GM18873 (cell line): ENCODE results near the gene MAD1L1.

Experiments used
- ATAC-seq: cut with Tn5 transposase; IDR thresholded peaks from one replicate; pipeline ENCODE4 v1.9.1; 2021; ENCODE audit warnings: mild to moderate bottlenecking, moderate library complexity, moderate number of reproducible peaks; ENCODE audit not compliant: unreplicated experiment, low FRiP score

MAD1L1 gene

GRCh38 chr7:2244404-2244995 lies 11.8 kb upstream of the MAD1L1 start:
- no peak for ATAC-seq

- no peak for ATAC-seq
Observed at GRCh38 chr7:2243458-2243857, 10.7 kb upstream of the MAD1L1 start.

- peak; percentile 14 for ATAC-seq
Observed at GRCh38 chr7:2242541-2243429, 10.0 kb upstream of the MAD1L1 start.

GRCh38 chr7:2241580-2242540 lies 9.1 kb upstream of the MAD1L1 start, which contains the start of the genes MRM2 and NUDT1:
Gene MRM2, minus strand, starts transcription at chr7:2242205. Its CDS starts 36 bp downstream, at chr7:2242169.
Gene NUDT1, plus strand, starts transcription at chr7:2242226. Its CDS starts 2,349 bp downstream, at chr7:2244575.
- peak; percentile 47 for ATAC-seq

DNA sequence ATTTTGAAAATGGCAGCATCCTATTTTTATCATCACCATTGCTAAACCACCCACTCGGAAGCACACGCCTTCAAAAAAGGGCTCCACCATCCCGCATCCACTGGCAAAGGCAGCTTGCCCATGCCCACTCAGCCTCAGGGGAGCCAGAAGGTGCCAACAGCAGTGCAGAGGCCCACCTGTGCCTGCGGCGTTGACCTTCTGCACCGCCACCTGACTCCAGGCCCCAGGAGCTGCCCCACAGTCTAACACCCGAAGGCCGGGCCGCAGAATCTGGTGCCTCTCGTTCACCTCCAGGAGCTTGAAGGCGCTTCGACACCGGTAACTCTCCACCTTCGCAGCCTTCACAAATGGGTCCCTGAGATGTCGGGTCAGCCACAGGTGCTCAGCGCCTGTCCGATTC lies 6.5 kb upstream of the MAD1L1 start:
- ATAC-seq, result no peak

DNA sequence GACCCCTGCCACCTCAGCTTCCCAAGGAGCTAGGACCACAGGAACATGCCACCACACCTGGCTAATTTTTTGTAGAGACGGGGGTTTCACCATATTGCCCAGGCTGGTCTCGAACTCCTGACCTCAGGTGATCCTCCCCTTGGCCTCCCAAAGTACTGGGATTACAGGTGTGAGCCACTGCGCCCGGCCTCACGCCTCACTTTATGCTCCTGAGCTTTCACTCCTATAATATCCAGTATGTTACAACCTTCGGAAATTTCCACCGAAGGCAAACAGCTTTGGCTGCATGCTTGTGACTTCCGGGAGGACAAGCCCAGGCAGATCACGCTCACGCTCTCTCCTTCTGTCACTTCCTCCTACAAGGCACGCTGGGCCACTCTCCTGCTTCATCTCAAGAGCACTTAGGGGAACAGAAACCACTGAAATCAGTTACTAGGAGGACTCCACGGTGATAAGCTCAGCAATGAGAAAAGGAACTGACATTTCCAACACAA lies 4.4 kb upstream of the MAD1L1 start:
- peak; percentile 60 for ATAC-seq

GRCh38 chr7:2233926-2234325 lies 1.2 kb upstream of the MAD1L1 start:
- ATAC-seq, result no peak

DNA sequence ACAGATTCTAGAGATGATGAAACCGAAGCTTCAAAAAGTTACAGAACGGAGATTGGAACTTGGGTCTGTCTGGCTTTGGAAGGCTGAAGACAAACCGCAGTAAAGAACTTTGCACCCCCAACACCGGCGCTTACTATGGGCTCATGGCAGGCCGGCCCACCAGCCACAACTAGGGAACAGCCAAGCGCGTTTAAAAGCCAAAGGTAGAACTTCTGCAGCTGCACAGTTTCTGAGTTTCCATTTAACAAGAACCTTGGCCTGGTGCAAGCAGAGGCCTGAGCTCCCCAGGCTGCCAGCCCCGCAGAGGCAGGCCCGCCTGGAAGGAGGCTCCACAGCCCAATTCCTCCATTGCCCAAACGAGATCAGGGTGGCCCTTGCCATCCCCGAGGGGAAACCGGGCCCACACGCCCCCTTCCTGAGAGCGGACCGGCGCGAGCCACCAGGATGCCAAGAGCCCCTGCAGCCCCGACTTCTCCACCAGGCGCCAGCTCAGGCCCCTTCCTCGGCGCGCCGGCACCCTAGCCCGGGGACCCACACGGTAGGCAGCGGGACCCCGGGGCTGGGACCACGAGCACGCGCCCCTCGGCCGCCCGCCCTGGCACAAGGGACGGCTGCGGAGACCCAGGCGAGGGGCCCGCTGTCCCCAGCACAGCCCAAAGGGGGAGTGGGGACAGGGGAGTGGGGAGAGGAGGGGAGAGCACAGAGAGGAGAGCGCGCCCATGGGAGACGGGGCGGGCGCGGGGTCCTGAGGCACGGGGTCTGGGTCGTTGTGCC lies 566 bp downstream of the MAD1L1 start:
- ATAC-seq, result peak; percentile 12

DNA sequence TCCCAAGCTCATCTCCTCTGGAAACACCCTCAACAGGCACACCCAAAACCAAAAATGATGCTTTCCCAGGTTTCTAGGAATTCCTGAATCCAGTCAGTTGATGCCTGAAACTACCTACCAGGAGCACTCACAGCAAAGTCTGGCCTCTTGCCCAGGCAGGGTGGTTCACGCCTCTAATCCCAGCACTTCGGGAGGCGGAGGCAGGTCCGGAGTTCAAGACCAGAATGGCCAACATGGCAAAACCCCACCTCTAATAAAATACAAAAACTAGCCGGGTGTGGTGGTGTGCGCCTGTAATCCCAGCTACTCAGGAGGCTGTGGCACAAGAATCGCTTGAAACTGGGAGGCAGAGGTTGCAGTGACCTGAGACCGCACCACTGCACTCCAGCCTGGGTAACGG lies 1.9 kb downstream of the MAD1L1 start:
- ATAC-seq, result no peak

DNA sequence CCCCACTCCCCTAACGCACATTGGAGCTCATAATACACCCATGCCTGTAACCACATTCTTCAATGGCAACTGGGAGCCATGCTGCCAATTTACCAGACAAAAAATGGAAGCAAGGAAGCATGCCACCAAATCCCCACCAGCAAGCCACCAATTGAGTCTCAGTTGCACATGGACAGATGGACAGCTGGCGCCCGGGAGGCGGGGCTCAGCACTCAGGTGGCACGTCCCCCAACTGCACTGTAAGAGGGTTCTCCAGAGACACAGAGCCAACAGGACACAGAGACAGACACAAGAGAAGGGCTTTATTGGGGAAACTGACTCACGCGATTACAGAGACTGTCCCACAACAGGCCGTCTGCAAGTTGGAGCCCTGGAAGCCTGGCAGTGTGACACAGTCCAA lies 2.5 kb downstream of the MAD1L1 start:
- no peak for ATAC-seq

GRCh38 chr7:2229467-2229866 lies 3.3 kb downstream of the MAD1L1 start:
- no peak for ATAC-seq

GRCh38 chr7:2228921-2229320 lies 3.8 kb downstream of the MAD1L1 start:
- no peak for ATAC-seq

DNA sequence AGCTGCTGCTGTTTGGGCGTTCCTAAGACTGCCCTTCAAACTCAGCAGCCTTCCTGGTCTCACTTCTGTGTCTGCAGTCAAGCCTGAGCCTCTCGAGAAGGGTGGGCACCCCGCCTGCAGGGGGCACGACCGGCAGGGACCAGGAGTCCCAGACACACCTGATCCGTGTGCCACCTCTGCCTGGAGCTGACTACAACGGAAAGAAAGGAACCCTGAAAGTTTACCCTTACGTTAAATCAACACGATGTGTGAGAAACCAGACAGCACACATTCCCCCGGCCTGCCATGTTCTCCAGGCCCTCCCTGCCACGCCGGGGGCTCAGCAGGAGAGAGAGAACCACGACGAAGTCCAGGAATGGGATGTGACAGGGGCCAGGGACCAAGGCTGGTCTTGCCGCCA lies 5.0 kb downstream of the MAD1L1 start:
- ATAC-seq, result no peak

DNA sequence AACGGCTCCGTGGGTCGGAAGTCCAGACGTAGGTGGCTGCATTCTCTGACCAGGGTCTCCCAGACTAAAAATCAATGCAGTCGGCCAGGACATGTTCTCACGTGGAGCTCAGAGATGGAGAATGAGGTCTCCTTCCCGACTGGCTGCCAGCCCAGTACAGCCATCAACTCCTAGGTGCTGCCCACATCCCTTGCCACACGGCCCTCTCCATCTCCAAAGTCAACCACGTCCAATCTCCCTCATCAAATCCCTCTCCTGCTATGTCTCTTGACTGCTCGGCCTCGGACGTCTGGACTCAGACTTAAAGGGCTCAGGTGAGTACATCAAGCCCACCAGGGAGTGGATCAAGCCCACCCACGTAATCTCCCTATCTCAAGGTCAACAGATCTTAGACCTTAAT lies 6.9 kb downstream of the MAD1L1 start:
- ATAC-seq, result no peak

- no peak for ATAC-seq
Observed at GRCh38 chr7:2225336-2225735, 7.4 kb downstream of the MAD1L1 start.

DNA sequence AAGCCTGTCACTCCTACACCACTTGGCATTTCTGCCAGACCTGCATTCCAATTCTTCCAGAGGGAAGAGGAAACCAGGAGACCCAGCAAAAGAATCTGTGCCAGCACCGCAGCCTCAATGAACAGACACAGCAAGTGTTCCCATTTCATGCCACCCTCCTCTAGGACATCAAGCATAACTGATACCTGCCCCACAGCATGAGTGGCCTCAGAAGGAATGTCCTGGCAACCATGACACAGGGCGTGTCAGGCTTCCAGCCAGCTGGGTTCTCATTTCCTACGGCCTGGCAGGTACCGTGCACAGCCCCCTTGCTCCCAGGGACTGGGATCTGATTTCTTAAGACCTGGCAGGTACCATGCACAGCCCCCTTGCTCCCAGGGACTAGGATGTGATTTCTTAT lies 7.8 kb downstream of the MAD1L1 start:
- ATAC-seq, result no peak

DNA sequence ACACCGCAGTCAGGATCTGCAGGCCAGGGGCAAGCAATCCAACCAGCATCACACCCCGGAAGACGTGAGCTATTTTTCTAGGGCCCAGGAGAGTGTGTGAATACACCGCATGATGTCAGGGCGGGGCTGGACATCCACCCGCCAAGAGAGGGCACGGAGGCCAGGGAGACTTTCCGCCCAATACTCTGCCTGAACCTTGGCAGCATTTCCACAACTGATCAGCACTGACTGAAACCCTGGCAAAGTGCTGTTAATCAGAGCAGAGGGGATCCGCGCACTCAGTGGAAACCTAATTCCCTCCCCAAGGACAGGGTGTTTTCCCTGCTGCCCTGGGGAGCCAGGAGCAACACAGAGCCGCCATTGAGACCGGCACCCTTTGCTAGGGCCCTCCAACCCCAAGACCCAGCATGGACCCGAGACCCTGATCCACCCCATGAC lies 8.2 kb downstream of the MAD1L1 start:
- no peak for ATAC-seq

DNA sequence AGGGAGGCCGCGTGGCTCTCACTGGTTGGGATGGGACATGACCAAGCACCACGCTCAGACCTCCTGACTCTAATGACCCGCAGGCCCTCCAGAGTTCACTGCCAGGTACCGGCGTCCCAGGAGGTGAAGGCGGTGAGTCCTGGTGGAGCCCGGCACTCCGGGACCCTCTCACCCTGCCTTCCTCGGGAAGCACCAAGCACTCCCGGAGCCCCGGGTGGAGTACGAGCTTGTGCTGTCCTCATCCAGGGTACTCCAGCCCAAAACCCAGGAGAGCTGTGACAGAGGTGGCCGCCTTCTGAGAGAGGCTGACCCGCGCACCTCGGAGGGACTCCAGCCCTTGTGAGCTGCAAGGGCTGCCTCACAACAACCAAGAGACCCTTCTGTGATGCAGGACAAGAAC lies 9.4 kb downstream of the MAD1L1 start:
- ATAC-seq, result no peak

DNA sequence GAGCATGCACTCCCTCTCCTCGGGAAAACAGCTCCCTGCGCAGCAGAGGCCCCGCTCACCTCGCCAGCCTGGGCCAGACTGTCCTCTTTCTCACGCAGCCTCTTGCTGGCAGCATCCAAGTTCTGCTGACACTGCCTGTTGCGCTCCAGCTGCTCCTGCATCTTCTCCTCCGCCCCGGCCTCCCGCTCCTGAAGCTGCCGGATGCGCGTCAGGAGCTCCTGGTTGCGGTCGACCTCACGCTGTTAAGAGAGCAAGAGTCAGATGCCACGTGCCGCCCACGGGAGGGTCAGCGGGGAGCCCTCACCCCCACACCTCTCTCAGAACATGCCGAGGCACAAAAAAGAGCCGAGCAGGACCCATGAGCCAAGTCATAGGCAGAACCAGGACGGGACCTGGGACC lies 10.2 kb downstream of the MAD1L1 start:
- ATAC-seq, result no peak

DNA sequence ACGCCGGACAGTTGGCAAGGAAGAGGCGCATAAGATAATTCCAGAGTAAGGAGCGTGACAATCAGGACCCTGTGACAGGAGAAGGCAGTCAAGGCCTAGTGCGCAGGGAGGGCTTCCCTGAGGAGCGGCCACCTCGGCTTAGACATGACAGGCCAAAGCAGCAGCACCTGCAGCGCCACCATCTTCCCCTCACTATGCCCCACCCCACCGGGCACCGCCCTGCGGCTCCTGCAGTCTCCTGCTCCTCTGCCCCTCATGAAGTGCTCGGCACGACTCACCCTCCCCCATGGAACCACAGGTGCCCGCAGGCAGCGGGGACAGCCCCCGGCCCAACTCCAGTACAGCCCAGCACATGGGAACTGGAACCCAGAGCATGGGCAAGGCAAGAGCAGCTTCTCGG lies 11.8 kb downstream of the MAD1L1 start:
- ATAC-seq, result no peak
